H1 (cell line): ENCODE measurements around the gene STXBP5.

Source experiments
- BRCA1 ChIP-seq: IDR thresholded peaks from 2 replicates; pipeline ENCODE4 v1.6.1; 2012; ENCODE audit warnings: low read depth, low read length, improper control_type of control experiment
- CREB1 ChIP-seq: IDR thresholded peaks from 2 replicates; pipeline ENCODE4 v1.6.1; 2012; ENCODE audit warnings: inconsistent platforms
- EP300 ChIP-seq, 2 experiments: IDR thresholded peaks; 1 replicate in 1 of 2; 2 replicates in 1 of 2; pipeline ENCODE4 v1.6.1; 2011 to 2012; ENCODE audit warnings: low read depth in 2 of 2, low read length in 2 of 2, mild to moderate bottlenecking in 2 of 2, borderline replicate concordance in 1 of 2, inconsistent platforms in 1 of 2, moderate library complexity in 1 of 2
- EZH2 ChIP-seq: fragments of 200-600 bp; sonication (generic); IDR thresholded peaks from 2 replicates; pipeline ENCODE4 v1.7.1; 2012; ENCODE audit warnings: low read depth, mild to moderate bottlenecking, moderate library complexity, low read length, inconsistent platforms; ENCODE audit not compliant: severe bottlenecking
- GTF2F1 ChIP-seq: IDR thresholded peaks from 2 replicates; pipeline ENCODE4 v1.6.1; 2012; ENCODE audit warnings: low read depth, low read length, improper control_type of control experiment, borderline replicate concordance
- HDAC2 ChIP-seq, 2 experiments: fragments of 300-600 bp in 1 of 2; sonication (generic) in 1 of 2; IDR thresholded peaks; 2 replicates each; pipeline ENCODE4 v1.6.1; 2011 to 2012; ENCODE audit warnings: low read depth in 2 of 2, low read length in 2 of 2, mild to moderate bottlenecking in 2 of 2, moderate library complexity in 2 of 2, borderline replicate concordance in 1 of 2, inconsistent platforms in 1 of 2
- POLR2AphosphoS5 ChIP-seq: IDR thresholded peaks from 2 replicates; pipeline ENCODE4 v1.6.1; 2011; ENCODE audit warnings: low read depth, low read length
- RXRA ChIP-seq: IDR thresholded peaks from 2 replicates; pipeline ENCODE4 v1.6.1; 2011; ENCODE audit warnings: low read depth, mild to moderate bottlenecking, low read length, moderate library complexity; ENCODE audit not compliant: insufficient read depth
- YY1 ChIP-seq: IDR thresholded peaks from 2 replicates; pipeline ENCODE4 v1.6.1; 2011; ENCODE audit warnings: low read depth, mild to moderate bottlenecking, low read length
- TF ChIP-seq, protein P1 (sequence below), 3 experiments: IDR thresholded peaks; 1 replicate in 2 of 3; 2 replicates in 1 of 3; pipeline versions ENCODE4 v1.5.1 to v1.6.1; 2011; ENCODE audit warnings: low read length in 3 of 3, mild to moderate bottlenecking in 3 of 3, inconsistent platforms in 2 of 3, low read depth in 1 of 3, moderate library complexity in 1 of 3; ENCODE audit not compliant: insufficient read depth in 1 of 3; ENCODE audit errors: control extremely low read depth in 1 of 3
- TF ChIP-seq, protein P2 (sequence below): fragments of 300-600 bp; sonication (generic); IDR thresholded peaks from 2 replicates; pipeline ENCODE4 v1.7.1; 2012; ENCODE audit warnings: low read length, moderate library complexity, mild to moderate bottlenecking, inconsistent platforms; ENCODE audit not compliant: insufficient replicate concordance
- TF ChIP-seq, protein P3 (sequence below): IDR thresholded peaks from 2 replicates; pipeline ENCODE4 v1.6.1; 2011; ENCODE audit warnings: low read length, improper control_type of control experiment
- TF ChIP-seq, protein P4 (sequence below): IDR thresholded peaks from 2 replicates; pipeline ENCODE4 v1.6.1; 2011; ENCODE audit warnings: low read depth, mild to moderate bottlenecking, low read length; ENCODE audit not compliant: insufficient read depth

DNA sequence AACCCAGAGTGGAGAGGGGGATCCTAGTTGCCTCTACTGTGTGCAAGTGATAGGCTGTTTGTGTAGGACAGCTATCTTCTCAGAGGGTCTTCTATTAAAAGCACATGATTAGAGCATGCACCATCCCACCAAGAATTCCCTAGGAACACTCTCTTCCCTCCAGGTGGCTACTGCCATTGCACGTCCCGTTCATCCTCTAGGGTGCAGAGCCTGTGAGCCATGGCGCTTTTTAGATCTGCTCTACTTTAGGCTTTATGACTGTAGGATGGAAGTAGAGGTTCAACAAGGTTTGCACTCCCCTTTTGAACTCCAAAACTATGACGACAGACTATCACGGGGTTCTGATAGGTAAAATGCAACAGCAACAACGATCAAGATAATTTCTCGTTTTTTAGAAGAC lies 213.7 kb downstream of the STXBP5 start:
- TF ChIP-seq POLR2AphosphoS5 (no peak), RXRA (no peak), EP300 (IDR thresholded peaks at IDR 0.05; ENCODE audit: borderline replicate concordance in 1 of 2, low read depth in 2 of 2, low read length in 2 of 2) (no peak), YY1 (no peak), BRCA1 (no peak), HDAC2 (IDR thresholded peaks at IDR 0.05; ENCODE audit: borderline replicate concordance in 1 of 2, low read depth in 2 of 2, low read length in 2 of 2) (no peak), EZH2 (no peak), GTF2F1 (no peak), CREB1 (no peak)
- TF ChIP-seq, protein P1, sequence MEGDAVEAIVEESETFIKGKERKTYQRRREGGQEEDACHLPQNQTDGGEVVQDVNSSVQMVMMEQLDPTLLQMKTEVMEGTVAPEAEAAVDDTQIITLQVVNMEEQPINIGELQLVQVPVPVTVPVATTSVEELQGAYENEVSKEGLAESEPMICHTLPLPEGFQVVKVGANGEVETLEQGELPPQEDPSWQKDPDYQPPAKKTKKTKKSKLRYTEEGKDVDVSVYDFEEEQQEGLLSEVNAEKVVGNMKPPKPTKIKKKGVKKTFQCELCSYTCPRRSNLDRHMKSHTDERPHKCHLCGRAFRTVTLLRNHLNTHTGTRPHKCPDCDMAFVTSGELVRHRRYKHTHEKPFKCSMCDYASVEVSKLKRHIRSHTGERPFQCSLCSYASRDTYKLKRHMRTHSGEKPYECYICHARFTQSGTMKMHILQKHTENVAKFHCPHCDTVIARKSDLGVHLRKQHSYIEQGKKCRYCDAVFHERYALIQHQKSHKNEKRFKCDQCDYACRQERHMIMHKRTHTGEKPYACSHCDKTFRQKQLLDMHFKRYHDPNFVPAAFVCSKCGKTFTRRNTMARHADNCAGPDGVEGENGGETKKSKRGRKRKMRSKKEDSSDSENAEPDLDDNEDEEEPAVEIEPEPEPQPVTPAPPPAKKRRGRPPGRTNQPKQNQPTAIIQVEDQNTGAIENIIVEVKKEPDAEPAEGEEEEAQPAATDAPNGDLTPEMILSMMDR (IDR thresholded peaks at IDR 0.05; ENCODE audit: control extremely low read depth in 1 of 3, insufficient read depth in 1 of 3, low read depth in 1 of 3, low read length in 3 of 3): no peak
- TF ChIP-seq, protein P2, sequence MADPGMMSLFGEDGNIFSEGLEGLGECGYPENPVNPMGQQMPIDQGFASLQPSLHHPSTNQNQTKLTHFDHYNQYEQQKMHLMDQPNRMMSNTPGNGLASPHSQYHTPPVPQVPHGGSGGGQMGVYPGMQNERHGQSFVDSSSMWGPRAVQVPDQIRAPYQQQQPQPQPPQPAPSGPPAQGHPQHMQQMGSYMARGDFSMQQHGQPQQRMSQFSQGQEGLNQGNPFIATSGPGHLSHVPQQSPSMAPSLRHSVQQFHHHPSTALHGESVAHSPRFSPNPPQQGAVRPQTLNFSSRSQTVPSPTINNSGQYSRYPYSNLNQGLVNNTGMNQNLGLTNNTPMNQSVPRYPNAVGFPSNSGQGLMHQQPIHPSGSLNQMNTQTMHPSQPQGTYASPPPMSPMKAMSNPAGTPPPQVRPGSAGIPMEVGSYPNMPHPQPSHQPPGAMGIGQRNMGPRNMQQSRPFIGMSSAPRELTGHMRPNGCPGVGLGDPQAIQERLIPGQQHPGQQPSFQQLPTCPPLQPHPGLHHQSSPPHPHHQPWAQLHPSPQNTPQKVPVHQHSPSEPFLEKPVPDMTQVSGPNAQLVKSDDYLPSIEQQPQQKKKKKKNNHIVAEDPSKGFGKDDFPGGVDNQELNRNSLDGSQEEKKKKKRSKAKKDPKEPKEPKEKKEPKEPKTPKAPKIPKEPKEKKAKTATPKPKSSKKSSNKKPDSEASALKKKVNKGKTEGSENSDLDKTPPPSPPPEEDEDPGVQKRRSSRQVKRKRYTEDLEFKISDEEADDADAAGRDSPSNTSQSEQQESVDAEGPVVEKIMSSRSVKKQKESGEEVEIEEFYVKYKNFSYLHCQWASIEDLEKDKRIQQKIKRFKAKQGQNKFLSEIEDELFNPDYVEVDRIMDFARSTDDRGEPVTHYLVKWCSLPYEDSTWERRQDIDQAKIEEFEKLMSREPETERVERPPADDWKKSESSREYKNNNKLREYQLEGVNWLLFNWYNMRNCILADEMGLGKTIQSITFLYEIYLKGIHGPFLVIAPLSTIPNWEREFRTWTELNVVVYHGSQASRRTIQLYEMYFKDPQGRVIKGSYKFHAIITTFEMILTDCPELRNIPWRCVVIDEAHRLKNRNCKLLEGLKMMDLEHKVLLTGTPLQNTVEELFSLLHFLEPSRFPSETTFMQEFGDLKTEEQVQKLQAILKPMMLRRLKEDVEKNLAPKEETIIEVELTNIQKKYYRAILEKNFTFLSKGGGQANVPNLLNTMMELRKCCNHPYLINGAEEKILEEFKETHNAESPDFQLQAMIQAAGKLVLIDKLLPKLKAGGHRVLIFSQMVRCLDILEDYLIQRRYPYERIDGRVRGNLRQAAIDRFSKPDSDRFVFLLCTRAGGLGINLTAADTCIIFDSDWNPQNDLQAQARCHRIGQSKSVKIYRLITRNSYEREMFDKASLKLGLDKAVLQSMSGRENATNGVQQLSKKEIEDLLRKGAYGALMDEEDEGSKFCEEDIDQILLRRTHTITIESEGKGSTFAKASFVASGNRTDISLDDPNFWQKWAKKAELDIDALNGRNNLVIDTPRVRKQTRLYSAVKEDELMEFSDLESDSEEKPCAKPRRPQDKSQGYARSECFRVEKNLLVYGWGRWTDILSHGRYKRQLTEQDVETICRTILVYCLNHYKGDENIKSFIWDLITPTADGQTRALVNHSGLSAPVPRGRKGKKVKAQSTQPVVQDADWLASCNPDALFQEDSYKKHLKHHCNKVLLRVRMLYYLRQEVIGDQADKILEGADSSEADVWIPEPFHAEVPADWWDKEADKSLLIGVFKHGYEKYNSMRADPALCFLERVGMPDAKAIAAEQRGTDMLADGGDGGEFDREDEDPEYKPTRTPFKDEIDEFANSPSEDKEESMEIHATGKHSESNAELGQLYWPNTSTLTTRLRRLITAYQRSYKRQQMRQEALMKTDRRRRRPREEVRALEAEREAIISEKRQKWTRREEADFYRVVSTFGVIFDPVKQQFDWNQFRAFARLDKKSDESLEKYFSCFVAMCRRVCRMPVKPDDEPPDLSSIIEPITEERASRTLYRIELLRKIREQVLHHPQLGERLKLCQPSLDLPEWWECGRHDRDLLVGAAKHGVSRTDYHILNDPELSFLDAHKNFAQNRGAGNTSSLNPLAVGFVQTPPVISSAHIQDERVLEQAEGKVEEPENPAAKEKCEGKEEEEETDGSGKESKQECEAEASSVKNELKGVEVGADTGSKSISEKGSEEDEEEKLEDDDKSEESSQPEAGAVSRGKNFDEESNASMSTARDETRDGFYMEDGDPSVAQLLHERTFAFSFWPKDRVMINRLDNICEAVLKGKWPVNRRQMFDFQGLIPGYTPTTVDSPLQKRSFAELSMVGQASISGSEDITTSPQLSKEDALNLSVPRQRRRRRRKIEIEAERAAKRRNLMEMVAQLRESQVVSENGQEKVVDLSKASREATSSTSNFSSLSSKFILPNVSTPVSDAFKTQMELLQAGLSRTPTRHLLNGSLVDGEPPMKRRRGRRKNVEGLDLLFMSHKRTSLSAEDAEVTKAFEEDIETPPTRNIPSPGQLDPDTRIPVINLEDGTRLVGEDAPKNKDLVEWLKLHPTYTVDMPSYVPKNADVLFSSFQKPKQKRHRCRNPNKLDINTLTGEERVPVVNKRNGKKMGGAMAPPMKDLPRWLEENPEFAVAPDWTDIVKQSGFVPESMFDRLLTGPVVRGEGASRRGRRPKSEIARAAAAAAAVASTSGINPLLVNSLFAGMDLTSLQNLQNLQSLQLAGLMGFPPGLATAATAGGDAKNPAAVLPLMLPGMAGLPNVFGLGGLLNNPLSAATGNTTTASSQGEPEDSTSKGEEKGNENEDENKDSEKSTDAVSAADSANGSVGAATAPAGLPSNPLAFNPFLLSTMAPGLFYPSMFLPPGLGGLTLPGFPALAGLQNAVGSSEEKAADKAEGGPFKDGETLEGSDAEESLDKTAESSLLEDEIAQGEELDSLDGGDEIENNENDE: no peak
- TF ChIP-seq, protein P3, sequence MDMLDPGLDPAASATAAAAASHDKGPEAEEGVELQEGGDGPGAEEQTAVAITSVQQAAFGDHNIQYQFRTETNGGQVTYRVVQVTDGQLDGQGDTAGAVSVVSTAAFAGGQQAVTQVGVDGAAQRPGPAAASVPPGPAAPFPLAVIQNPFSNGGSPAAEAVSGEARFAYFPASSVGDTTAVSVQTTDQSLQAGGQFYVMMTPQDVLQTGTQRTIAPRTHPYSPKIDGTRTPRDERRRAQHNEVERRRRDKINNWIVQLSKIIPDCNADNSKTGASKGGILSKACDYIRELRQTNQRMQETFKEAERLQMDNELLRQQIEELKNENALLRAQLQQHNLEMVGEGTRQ: no peak
- TF ChIP-seq, protein P4, sequence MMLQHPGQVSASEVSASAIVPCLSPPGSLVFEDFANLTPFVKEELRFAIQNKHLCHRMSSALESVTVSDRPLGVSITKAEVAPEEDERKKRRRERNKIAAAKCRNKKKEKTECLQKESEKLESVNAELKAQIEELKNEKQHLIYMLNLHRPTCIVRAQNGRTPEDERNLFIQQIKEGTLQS: no peak
